ENCODE results near the gene HHLA2.
"Not testable (repeated sequence)": the region's sequence is repeated elsewhere in the genome, so short reads cannot be mapped to it uniquely, and the experiment has no call there.

The HHLA2 gene

GRCh38 chr3:108296239-108296638 is at the start of gene HHLA2:
HHLA2 (plus strand) TSS chr3:108296548; CDS start chr3:108351814, 55,266 bp downstream.
- DNase-seq: no peak

- no peak for DNase-seq
These were observed 45.7 kb upstream of the HHLA2 start for GRCh38 chr3:108250626-108251025.

GRCh38 chr3:108251265-108251664 is 45.1 kb upstream of the HHLA2 start:
- DNase-seq: no peak

GRCh38 chr3:108251844-108252243 is 44.5 kb upstream of the HHLA2 start:
- no peak for DNase-seq

- no peak for DNase-seq
These were observed 41.2 kb upstream of the HHLA2 start for GRCh38 chr3:108255131-108255530.

GRCh38 chr3:108264534-108265298 is 31.6 kb upstream of the HHLA2 start:
- not testable (repeated sequence) for DNase-seq

GRCh38 chr3:108268235-108268634 is 28.1 kb upstream of the HHLA2 start:
- not testable (repeated sequence) for DNase-seq

GRCh38 chr3:108271626-108272025 is 24.7 kb upstream of the HHLA2 start:
- DNase-seq: no peak

- not testable (repeated sequence) for DNase-seq
These were observed 17.3 kb upstream of the HHLA2 start for GRCh38 chr3:108279066-108279465.

- no peak for DNase-seq
These were observed 15.9 kb upstream of the HHLA2 start for GRCh38 chr3:108280476-108280875.

GRCh38 chr3:108281670-108282069 is 14.7 kb upstream of the HHLA2 start:
- no peak for DNase-seq

GRCh38 chr3:108283006-108283405 is 13.3 kb upstream of the HHLA2 start:
- DNase-seq: no peak

- DNase-seq: no peak
These were observed 12.4 kb upstream of the HHLA2 start for GRCh38 chr3:108283989-108284388.

GRCh38 chr3:108285176-108285575 is 11.2 kb upstream of the HHLA2 start:
- DNase-seq: no peak

GRCh38 chr3:108287146-108287545 is 9.2 kb upstream of the HHLA2 start:
- DNase-seq: no peak

- DNase-seq: not testable (repeated sequence)
These were observed 8.2 kb upstream of the HHLA2 start for GRCh38 chr3:108288193-108288592.

GRCh38 chr3:108289159-108289558 is 7.2 kb upstream of the HHLA2 start:
- no peak for DNase-seq

GRCh38 chr3:108292450-108292849 is 3.9 kb upstream of the HHLA2 start:
- DNase-seq: no peak

GRCh38 chr3:108292905-108293328 is 3.4 kb upstream of the HHLA2 start:
- no peak for DNase-seq

- no peak for DNase-seq
These were observed 2.5 kb upstream of the HHLA2 start for GRCh38 chr3:108293858-108294257.

GRCh38 chr3:108295421-108296175 is 750 bp upstream of the HHLA2 start:
- no peak for DNase-seq

GRCh38 chr3:108297647-108298046 is 1.3 kb downstream of the HHLA2 start:
- no peak for DNase-seq

GRCh38 chr3:108298056-108298455 is 1.7 kb downstream of the HHLA2 start:
- no peak for DNase-seq
